ENCODE measurements around the gene FAM168A.

GRCh38 chr11:73404506-73405145 is 193.3 kb downstream of the FAM168A start:
- TF ChIP-seq POLR2A (IDR thresholded peaks at IDR 0.05) (no peak), CTCF (IDR thresholded peaks at IDR 0.05) (no peak)

Data from Peyer's patch (tissue), 4 donors.